ENCODE data around the gene SLCO2B1. TPM values are rescaled to one million over a fixed set of nuclear protein-coding genes. Genes with fewer than 3 reads are reported as not detected.
"Not testable (repeated sequence)": the region's sequence is repeated elsewhere in the genome, so short reads cannot be mapped to it uniquely, and the experiment has no call there.

Gene SLCO2B1, protein sequence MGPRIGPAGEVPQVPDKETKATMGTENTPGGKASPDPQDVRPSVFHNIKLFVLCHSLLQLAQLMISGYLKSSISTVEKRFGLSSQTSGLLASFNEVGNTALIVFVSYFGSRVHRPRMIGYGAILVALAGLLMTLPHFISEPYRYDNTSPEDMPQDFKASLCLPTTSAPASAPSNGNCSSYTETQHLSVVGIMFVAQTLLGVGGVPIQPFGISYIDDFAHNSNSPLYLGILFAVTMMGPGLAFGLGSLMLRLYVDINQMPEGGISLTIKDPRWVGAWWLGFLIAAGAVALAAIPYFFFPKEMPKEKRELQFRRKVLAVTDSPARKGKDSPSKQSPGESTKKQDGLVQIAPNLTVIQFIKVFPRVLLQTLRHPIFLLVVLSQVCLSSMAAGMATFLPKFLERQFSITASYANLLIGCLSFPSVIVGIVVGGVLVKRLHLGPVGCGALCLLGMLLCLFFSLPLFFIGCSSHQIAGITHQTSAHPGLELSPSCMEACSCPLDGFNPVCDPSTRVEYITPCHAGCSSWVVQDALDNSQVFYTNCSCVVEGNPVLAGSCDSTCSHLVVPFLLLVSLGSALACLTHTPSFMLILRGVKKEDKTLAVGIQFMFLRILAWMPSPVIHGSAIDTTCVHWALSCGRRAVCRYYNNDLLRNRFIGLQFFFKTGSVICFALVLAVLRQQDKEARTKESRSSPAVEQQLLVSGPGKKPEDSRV
- total RNA-seq: not detected

DNA sequence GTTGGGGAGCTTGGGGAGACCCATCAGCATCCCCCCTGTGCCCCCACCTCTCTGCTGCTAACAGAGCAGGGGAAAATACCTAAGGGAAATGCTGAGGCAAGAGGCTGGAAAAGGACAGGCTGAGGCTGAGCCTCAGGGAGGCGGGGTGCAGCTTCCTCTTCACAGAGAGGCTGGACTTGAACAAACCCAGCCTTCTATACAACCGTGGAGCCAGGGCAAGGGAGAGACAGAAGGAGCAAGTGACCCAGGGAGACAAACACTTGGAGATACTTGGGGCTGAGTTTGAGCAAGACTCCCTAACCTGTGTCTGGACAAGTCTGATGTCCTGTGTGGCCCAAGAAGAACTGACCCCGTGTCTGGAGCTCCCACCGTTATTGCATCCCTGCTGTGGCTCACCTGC is at the start of gene SLCO2B1:
Gene SLCO2B1 (plus strand): TSS at position 229 of the 400 bp plus-strand sequence. CDS start 275 bp downstream, outside the sequence.
- Mint-ChIP-seq H3K4me1 (no peaks in the 10 kb centered on the region), H3K36me3 (no peaks in the 10 kb centered on the region), H3K27ac (no peak within 1 kb of the TSS), H3K27me3 (no peaks in the 10 kb centered on the region), H3K9me3 (no peaks in the 10 kb centered on the region), H3K4me3 (no peak within 1 kb of the TSS)
- DNase-seq: no peak

DNA sequence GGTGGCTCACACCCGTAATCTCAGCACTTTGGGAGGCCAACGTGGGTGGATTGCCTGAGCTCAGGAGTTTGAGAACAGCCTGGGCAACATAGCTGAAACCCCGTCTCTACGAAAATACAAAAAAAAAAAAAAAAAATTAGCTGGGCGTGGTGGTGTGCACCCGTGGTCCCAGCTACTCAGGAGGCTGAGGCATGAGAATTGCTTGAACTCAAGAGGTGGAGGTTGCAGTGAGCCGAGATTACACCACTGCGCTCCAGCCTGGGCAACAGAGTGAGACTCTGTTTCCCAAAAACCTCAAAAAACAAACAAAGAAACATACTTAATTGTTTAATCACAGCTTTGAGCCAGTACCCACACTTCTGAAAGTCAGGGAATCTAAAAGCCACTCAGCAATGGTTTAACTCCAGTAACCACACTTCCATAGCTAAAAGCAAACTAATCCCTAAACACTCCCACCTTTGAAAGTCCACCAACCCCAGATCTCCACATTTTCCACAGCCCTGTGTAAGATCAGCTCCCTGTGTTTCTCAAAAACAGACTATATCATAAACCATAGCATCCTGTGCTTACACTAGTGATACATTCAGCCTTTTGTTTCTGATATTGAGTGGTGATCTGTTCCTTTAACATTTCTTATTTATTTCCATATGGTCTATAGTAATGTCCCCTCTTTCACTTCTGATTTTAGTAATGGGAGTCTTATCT is 49.3 kb upstream of the SLCO2B1 start:
- no peaks in the 10 kb centered on the region for H3K36me3 Mint-ChIP-seq

DNA sequence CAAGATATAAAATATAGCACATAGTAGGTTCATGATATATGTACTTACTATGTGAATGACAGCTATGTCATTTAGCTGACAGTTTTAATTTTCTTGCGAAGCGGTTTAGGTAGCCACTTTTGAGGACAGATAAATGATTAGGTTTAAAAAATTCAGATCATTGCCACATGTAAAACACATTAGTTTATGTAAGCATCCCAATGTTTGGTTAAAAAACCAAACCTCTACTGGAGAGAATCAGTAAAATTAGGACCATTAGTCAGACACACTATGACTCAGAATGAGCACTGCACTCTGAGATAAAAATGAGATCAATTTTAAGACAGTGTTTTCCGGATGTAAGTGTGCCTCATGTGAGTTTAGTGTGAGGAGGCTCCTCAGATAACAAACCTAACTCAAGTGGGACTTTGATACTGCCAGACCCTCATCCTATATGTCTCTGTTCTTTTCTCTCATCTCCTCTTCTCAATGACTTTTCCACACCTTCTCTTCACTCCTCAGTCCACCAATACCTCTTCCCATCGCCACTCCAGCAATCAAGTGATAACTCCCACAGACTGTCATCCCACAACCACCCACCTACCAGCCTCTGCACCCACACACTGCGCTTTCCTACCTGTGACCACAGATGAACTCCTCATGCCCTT is 47.4 kb upstream of the SLCO2B1 start:
- no peaks in the 10 kb centered on the region for H3K36me3 Mint-ChIP-seq
- peaks cover 35% of the 10 kb centered on the region for H3K27me3 Mint-ChIP-seq
- H3K27ac Mint-ChIP-seq: no peak overlapping the region
- peaks cover 9% of the 10 kb centered on the region for H3K4me1 Mint-ChIP-seq
- H3K9me3 Mint-ChIP-seq: peaks cover 4% of the 10 kb centered on the region
- no peak overlapping the region for H3K4me3 Mint-ChIP-seq
- no peak for DNase-seq

More for the DNA sequence above, 49.3 kb upstream of the SLCO2B1 start:
- no peak for DNase-seq
- H3K27me3 Mint-ChIP-seq: peaks cover 38% of the 10 kb centered on the region
- H3K4me3 Mint-ChIP-seq: no peak overlapping the region
- H3K4me1 Mint-ChIP-seq: peaks cover 9% of the 10 kb centered on the region
- peaks cover 4% of the 10 kb centered on the region for H3K9me3 Mint-ChIP-seq
- no peak overlapping the region for H3K27ac Mint-ChIP-seq

DNA sequence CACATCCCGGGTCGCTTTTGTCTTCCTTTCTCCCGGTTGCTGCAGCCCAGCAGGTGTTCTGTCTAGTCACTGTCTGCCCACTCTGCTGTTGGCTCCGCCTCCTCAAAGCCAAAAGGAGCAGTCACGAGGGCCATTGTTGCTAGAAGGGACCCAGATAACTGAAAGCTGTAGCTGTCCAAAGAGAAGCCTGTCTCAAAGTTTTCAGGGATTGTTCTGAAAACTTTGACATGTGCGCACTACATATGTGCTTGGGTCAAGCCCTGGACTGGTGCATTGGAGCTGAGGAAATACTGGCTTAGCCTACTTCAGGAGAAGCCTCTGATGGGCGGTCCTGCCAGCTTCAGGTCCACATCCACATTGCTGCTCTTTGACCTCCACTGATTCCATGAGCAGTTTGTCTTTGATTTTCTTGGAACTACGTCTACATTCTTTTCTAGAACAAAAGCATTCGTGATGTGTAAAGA is 45.4 kb upstream of the SLCO2B1 start:
- Mint-ChIP-seq H3K4me3 (no peak overlapping the region), H3K27me3 (peaks cover 27% of the 10 kb centered on the region), H3K36me3 (no peaks in the 10 kb centered on the region), H3K9me3 (peaks cover 4% of the 10 kb centered on the region), H3K27ac (no peak overlapping the region), H3K4me1 (peaks cover 5% of the 10 kb centered on the region)
- DNase-seq: no peak

DNA sequence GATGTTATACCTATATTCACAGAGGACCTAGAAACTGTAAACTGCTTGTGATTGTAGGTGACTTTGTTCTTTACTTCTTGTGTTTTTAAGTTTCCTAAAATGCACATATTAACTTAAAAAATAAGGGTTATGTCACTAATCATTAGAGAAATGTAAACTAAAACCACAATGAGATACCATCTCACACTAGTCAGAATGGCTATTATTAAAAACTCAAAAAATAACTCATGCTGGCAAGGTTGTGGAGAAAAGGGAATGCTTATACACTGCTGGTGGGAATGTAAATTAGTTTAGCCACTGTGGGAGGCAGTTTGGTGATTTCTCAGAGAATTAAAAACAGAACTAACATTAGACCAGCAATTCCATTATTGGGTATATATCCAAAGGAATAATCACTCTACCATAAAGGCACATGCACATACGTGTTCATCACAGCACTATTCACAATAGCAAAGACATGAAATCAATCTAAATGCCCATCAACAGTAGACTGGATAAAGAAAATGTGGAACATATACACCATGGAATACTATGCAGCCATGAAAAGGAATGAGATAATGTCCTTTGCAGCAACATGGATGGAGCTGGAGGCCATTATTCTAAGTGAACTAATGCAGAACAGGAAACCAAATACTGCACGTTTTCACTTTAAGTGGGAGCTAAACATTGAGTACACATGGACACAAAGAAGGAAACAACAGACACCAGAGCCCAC is 44.8 kb upstream of the SLCO2B1 start:
- H3K4me1 Mint-ChIP-seq, H3K27ac Mint-ChIP-seq, H3K36me3 Mint-ChIP-seq, H3K4me3 Mint-ChIP-seq, H3K9me3 Mint-ChIP-seq, DNase-seq: not testable (repeated sequence)
- peaks cover 28% of the 10 kb centered on the region for H3K27me3 Mint-ChIP-seq

DNA sequence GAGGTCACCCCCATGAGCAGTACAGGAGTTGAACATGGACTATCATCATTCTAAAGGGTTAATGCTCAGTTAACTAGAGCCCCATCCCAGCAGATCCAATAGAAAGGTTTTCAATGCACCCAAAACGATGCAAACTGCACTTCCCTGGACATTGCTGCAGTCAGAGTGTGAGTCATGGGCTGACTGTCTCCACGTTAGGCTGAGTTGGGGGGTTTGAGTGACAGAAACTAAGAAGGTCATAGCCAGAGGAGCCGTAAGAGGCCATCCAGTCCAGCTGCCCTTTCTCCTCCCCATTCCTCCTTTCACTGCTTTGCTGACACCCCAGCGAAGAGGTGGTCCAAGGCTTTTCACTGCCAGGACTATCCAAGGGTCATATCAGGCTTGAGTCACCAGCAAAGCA is 43.7 kb upstream of the SLCO2B1 start:
- Mint-ChIP-seq H3K9me3 (peaks cover 13% of the 10 kb centered on the region), H3K4me1 (peaks cover 5% of the 10 kb centered on the region), H3K27me3 (peaks cover 18% of the 10 kb centered on the region), H3K27ac (no peak overlapping the region), H3K36me3 (no peaks in the 10 kb centered on the region), H3K4me3 (no peak overlapping the region)
- DNase-seq: no peak

DNA sequence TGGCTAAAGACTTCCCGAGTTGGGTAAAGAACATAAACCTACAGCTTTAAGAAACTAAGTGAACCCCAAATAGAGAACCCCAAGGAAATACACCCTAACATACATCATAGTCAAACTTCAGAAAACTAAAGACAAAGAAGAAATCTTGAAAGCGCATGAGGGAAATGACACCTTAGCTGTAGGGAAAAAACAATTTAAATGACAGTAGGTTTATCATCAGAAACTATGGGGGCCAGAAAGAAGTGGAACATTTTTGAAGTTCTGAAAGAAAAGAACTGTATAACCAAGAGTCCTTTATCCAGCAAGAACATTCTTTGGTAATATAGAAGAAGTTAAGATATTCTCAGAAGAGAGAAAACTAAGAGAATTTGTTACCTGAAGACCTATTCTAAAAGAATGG is 38.7 kb upstream of the SLCO2B1 start:
- Mint-ChIP-seq H3K4me1 (no peaks in the 10 kb centered on the region), H3K27me3 (peaks cover 28% of the 10 kb centered on the region), H3K36me3 (peaks cover 1% of the 10 kb centered on the region), H3K9me3 (peaks cover 24% of the 10 kb centered on the region), H3K27ac (no peak overlapping the region), H3K4me3 (no peak overlapping the region)
- DNase-seq: no peak

DNA sequence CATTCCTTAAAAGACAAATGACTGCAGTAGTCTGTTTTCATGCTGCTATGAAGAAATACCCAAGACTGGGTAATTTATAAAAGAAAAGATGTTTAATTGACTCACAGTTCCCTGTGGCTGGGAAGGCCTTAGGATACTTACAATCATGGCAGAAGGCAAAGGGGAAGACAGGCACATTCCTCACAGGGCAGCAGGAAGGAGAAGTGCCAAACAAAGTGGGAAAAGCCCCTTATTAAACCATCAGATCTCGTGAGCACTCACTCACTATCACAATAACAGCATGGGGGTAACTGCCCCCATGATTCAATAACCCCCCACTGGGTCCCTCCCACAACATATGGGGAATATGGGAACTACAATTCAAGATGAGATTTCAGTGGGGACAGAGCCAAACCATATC is 37.9 kb upstream of the SLCO2B1 start:
- no peak overlapping the region for H3K4me3 Mint-ChIP-seq
- H3K36me3 Mint-ChIP-seq: peaks cover 1% of the 10 kb centered on the region
- H3K27me3 Mint-ChIP-seq: peaks cover 28% of the 10 kb centered on the region
- DNase-seq: no peak
- H3K9me3 Mint-ChIP-seq: peaks cover 24% of the 10 kb centered on the region
- H3K27ac Mint-ChIP-seq: no peak overlapping the region
- no peaks in the 10 kb centered on the region for H3K4me1 Mint-ChIP-seq

DNA sequence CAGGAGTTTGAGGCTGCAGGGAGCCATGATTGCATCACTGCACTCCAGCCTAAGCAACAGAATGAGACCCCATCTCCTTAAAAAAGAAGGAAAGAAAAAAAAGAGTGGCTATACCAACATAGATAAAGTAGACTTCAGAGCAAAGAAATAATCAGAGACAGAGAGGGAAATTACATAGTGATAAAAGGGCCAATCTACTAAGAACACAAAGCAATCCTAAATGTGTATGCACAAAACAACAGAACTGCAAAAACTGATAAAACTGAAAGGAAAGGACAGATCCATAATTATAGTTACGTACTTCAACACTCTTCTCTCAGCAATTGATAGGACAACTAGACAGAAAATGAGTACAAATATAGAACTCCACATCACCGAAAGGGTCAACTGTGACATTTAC is 36.4 kb upstream of the SLCO2B1 start:
- H3K4me3 Mint-ChIP-seq: no peak overlapping the region
- H3K27ac Mint-ChIP-seq: no peak overlapping the region
- H3K36me3 Mint-ChIP-seq: peaks cover 1% of the 10 kb centered on the region
- peaks cover 40% of the 10 kb centered on the region for H3K27me3 Mint-ChIP-seq
- H3K9me3 Mint-ChIP-seq: peaks cover 27% of the 10 kb centered on the region
- no peaks in the 10 kb centered on the region for H3K4me1 Mint-ChIP-seq
- no peak for DNase-seq

DNA sequence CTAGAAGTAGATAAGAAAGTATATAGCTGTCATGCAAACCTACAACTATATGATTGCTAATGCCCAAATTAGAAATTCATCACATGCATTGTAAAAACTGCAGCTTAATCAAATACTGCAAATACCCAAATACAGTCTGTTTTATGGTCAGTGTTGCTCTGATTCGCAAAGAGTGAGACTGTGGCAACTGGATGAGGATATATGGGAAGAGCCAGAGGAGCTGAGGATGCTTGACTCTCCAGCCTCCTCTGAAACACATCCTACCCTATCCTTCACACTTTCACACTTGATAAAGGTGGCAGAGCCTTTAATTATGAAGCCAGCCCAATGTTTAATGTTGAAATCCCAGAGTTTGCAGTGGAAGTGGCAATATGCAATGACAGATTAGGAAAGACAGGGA is 32.3 kb upstream of the SLCO2B1 start:
- Mint-ChIP-seq H3K4me3 (no peak overlapping the region), H3K36me3 (peaks cover 1% of the 10 kb centered on the region), H3K27me3 (peaks cover 49% of the 10 kb centered on the region), H3K4me1 (no peaks in the 10 kb centered on the region), H3K9me3 (peaks cover 15% of the 10 kb centered on the region), H3K27ac (no peak overlapping the region)
- DNase-seq: no peak

DNA sequence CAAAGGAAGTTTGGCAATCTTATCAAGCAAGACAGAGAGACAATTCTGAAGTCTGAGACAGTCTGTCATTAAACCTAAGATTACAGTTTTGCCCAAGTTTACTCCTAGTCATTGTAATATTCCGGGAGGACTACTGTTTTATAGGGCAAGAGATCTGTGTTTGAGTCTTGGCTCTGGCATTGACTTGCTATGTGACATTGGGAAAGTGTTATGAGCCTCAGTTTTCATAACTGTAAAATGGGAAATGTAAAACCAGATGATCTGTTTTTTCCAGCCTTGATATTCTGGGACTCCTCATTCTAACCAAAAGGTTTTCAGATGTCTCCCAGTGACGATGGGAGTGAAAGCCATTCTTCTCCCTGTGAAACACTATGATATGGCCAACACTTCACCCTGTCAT is 24.3 kb upstream of the SLCO2B1 start:
- H3K4me3 Mint-ChIP-seq: no peak overlapping the region
- peaks cover 1% of the 10 kb centered on the region for H3K9me3 Mint-ChIP-seq
- H3K36me3 Mint-ChIP-seq: no peaks in the 10 kb centered on the region
- no peak for DNase-seq
- H3K27ac Mint-ChIP-seq: no peak overlapping the region
- H3K27me3 Mint-ChIP-seq: peaks cover 30% of the 10 kb centered on the region
- H3K4me1 Mint-ChIP-seq: no peaks in the 10 kb centered on the region

DNA sequence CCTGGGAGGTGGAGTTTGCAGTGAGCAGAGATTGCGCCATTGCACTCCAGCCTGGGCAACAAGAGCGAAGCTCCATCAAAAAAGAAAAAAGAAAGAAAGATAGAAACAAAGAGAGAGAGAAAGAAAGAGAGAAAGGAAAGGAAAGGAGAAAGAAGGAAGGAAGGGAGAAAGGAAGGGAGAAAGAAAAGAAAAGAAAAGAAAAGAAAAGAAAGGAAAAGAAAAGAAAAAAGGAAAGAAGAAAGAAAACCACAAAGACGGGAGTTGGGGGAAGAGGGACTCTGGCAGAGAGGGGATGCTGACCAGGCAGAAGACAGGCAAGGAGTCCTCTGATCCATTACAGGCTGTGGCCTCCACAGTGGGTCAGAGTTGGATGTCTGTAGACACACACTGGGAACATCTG is 18.8 kb upstream of the SLCO2B1 start:
- no peak for DNase-seq
- Mint-ChIP-seq H3K27ac (no peak overlapping the region), H3K4me3 (no peak overlapping the region), H3K36me3 (no peaks in the 10 kb centered on the region), H3K4me1 (no peaks in the 10 kb centered on the region), H3K9me3 (no peaks in the 10 kb centered on the region), H3K27me3 (peaks cover 26% of the 10 kb centered on the region)

DNA sequence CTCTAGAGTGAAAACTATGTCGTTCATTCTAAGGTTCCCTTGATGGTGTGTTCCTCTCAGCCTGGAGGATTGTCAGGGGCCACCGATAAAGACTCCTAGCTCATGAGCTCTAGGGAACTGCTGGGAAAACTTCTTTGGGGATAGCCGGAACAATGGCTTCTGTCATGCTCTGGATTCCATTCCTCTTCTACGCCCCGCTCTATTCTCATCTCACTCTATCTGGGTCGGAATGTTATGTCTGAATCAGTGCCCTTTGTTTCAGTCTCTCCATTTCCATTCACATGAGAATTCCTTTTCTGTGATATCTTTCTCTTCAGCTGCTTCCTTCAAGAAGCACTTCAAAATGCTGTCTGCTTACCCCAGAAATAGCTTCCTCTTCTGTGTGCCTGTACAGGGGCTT is 16.9 kb upstream of the SLCO2B1 start:
- Mint-ChIP-seq H3K9me3 (no peaks in the 10 kb centered on the region), H3K27me3 (peaks cover 16% of the 10 kb centered on the region), H3K36me3 (no peaks in the 10 kb centered on the region), H3K27ac (no peak overlapping the region), H3K4me1 (no peaks in the 10 kb centered on the region), H3K4me3 (no peak overlapping the region)
- no peak for DNase-seq

DNA sequence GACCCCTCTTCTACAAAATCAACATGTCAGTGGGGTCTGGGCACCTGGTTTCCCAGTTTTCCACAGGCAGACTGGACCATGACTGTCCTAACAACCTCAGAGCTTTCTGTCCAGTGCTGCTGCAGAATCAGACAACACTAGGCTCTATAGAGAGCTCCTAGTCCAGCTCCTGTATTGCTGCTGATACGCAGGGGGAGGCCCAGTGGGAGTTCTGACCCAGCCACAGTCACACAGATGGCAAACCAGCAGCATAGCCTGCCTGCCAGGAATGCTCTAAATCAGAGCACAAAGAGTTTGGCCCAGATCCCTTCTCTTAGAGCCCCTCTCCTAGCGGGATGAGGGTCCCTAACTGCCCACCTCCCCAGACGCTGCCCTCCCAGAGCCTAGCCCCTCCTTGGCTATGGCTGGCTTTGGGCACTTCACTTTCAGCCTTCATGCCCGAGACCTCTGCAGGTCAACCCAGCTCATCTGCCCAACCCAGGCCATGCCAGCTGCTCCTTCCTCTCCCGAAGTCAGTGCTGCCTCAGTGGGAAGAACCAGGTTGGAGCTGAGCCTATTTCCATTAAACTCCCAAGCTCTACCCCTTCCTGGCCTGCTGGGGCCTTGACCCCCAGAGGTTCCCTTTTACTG is 15.8 kb upstream of the SLCO2B1 start:
- Mint-ChIP-seq H3K9me3 (no peaks in the 10 kb centered on the region), H3K4me1 (no peaks in the 10 kb centered on the region), H3K4me3 (no peak overlapping the region), H3K36me3 (no peaks in the 10 kb centered on the region), H3K27ac (no peak overlapping the region), H3K27me3 (peaks cover 8% of the 10 kb centered on the region)
- no peak for DNase-seq
